Hepatic stellate cell (primary cell): ENCODE results near the gene CES2.
"Not testable (repeated sequence)": the region's sequence is repeated elsewhere in the genome, so short reads cannot be mapped to it uniquely, and the experiment has no call there.

Source experiments
- DNase-seq: peaks from one replicate; pipeline ENCODE4 v3.0.0; 2011; ENCODE audit warnings: low spot score

Gene CES2

GRCh38 chr16:66983033-66983432, 47.7 kb downstream of the CES2 start:
- no peak for DNase-seq

GRCh38 chr16:66984892-66985311, 49.6 kb downstream of the CES2 start:
- no peak for DNase-seq

- no peak for DNase-seq
These were observed 51.2 kb downstream of the CES2 start for GRCh38 chr16:66986559-66986958.

GRCh38 chr16:66988197-66988788, 53.0 kb downstream of the CES2 start, which contains the start of gene CES4A:
CES4A (plus strand) TSS chr16:66988589; CDS start chr16:66988773, 184 bp downstream.
- no peak for DNase-seq

GRCh38 chr16:66991545-66992077, 56.3 kb downstream of the CES2 start:
- DNase-seq = no peak

GRCh38 chr16:66993558-66993957, 58.2 kb downstream of the CES2 start:
- not testable (repeated sequence) for DNase-seq
